ENCODE results near the gene USP16.

Gene USP16

DNA sequence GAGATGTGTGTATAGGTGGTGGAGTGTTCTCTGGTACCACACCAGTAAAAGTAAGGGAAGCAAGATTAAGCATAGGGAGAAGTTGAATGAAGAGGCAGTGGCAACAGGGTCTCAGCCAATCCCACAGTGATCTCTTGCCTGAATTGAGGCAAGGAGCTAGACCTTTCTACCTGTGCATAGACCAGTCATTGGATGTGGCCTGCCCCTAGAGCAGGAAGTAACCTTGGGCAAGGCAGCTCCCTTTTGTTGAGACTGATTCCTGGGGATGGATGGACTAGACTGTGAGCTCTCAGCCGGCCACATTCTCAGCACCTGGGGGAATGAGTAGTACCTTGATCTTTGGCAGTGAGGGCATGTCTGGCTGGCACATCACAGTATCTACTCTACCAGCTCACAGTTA is 6.4 kb downstream of the USP16 start:
- CTCF ChIA-PET: interaction anchor here (0.6 kb wide), 1 partner anchor 107 kb away, joined by 3 read pairs; no protein-coding TSS in a partner anchor
- no peak for DNase-seq (ENCODE audit: low spot score)
- no peak overlapping the region for H3K27ac ChIP-seq
- POLR2A ChIA-PET (ENCODE audit: low non-redundant PET): no interaction called here
- TF ChIP-seq, protein P1, sequence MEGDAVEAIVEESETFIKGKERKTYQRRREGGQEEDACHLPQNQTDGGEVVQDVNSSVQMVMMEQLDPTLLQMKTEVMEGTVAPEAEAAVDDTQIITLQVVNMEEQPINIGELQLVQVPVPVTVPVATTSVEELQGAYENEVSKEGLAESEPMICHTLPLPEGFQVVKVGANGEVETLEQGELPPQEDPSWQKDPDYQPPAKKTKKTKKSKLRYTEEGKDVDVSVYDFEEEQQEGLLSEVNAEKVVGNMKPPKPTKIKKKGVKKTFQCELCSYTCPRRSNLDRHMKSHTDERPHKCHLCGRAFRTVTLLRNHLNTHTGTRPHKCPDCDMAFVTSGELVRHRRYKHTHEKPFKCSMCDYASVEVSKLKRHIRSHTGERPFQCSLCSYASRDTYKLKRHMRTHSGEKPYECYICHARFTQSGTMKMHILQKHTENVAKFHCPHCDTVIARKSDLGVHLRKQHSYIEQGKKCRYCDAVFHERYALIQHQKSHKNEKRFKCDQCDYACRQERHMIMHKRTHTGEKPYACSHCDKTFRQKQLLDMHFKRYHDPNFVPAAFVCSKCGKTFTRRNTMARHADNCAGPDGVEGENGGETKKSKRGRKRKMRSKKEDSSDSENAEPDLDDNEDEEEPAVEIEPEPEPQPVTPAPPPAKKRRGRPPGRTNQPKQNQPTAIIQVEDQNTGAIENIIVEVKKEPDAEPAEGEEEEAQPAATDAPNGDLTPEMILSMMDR (conservative IDR thresholded peaks at IDR 0.05; ENCODE audit: low read depth): no peak

DNA sequence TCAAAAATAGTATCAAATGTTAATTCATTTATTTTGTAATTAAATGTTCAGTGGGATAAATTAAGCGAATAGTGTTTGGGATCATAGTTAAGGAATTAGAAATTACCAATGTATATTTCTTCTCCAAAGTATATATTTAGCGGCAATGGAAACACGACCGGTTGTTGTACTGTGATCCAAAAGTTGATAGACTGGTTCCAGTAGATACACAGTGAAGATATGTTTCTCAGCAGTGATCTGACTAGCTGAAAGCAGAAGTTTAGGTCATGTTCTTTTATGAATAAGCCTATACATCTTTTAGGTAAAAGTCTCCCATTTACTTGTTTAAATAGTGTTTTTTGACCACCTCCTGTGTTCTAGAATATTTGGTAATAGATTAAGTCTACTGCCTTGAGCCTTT is 8.8 kb downstream of the USP16 start:
- TF ChIP-seq, protein P1 (conservative IDR thresholded peaks at IDR 0.05; ENCODE audit: low read depth): no peak
- ChIA-PET CTCF (interaction anchor here (1.2 kb wide), 1 partner anchor 27 kb away, joined by 4 read pairs; no protein-coding TSS in a partner anchor), POLR2A (ENCODE audit: low non-redundant PET) (no interaction called here)
- no peak for DNase-seq (ENCODE audit: low spot score)
- no peak overlapping the region for H3K27ac ChIP-seq

DNA sequence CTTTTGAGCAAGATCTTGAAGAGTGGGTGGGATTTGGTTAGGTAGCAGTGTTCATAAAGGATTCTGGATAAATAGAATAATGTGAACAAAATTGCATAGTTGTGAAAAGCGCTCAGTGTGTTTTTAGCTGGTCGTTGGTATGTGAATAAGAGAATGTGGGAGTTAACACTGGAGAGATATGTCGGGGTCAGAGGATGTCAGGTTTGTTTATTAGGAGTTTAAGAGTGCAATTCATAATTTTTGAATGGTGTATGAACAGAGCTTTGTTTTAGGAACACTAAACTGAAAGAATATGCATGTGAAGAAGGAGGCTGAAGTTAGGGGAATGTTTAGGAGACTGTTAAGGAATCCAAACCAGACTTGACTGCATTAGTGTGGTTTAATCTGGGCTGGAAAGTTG is 9.4 kb downstream of the USP16 start:
- H3K27ac ChIP-seq: no peak overlapping the region
- ChIA-PET POLR2A (ENCODE audit: low non-redundant PET) (no interaction called here), CTCF (interaction anchor here (1.2 kb wide), 1 partner anchor 26 kb away, joined by 4 read pairs; no protein-coding TSS in a partner anchor)
- no peak for DNase-seq (ENCODE audit: low spot score)
- TF ChIP-seq, protein P1 (conservative IDR thresholded peaks at IDR 0.05; ENCODE audit: low read depth): no peak

DNA sequence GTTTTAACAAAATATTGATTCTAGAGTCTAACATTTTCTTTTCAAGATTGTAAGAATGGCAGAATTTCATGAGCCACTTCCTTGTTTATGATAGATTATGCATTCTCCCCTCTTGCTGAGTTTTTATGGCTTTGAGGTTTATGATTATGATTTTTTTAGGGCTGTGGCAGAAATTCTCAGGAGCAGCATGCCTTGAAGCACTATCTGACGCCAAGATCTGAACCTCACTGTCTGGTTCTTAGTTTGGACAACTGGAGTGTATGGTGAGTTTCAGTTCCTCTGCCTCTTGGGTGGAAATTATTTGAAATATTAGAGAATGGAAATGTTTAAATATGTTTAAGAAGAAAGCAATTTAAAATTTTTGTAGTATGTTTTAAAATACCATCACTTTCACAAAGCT is 10.2 kb downstream of the USP16 start:
- TF ChIP-seq, protein P1 (conservative IDR thresholded peaks at IDR 0.05; ENCODE audit: low read depth): no peak
- no peak overlapping the region for H3K27ac ChIP-seq
- CTCF ChIA-PET: no interaction called here
- POLR2A ChIA-PET (ENCODE audit: low non-redundant PET): no interaction called here
- no peak for DNase-seq (ENCODE audit: low spot score)

DNA sequence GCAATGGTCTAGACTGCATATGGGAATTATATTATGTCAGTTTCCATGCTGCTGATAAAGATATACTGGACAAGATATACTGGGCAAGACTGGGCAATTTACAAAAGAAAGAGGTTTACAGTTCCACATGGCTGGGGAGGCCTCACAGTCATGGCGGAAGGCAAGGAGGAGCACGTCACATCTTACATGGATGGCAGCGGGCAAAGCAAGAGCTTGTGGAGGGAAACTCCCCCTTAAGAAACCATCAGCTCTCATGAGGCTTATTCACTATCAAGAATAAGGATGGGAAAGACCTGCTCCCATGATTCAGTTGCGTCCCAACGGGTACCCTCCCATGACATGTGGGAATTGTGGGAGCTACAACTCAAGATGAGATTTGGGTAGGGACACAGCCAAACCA is 27.8 kb downstream of the USP16 start:
- ChIA-PET POLR2A (ENCODE audit: low non-redundant PET) (no interaction called here), CTCF (interaction anchor here (0.6 to 1.2 kb wide), 2 partner anchors 9 to 249 kb away, joined by 3 read pairs; no protein-coding TSS in a partner anchor)
- no peak for DNase-seq (ENCODE audit: low spot score)
- H3K27ac ChIP-seq: no peak overlapping the region
- TF ChIP-seq, protein P1 (conservative IDR thresholded peaks at IDR 0.05; ENCODE audit: low read depth): no peak

DNA sequence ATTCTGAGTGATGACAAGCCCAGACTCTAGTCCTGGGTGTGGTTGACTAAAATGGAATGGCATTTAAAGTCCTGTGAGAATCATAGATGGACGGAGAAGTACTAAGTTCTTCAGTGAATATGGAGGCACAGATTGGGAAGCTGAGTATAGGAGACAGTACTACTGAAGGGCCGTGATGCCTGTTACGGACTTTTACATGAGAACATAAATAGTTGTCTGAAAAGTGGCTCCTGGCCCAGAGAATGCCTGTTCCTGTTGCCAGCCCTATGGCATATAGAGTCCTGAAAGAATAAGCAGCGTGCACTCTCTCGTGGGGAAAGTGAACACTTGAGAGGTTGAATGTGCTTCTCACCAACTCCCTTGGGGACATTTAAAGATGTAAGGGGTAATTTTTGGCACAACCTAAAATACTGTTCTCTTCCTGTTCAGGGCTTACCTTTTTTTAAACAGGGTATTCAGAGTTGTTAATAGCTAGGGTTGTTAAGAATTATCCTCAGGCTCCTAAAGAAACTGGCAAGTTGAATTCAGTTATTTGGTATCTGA is 28.6 kb downstream of the USP16 start:
- H3K27ac ChIP-seq: no peak overlapping the region
- CTCF ChIA-PET: interaction anchor here (0.5 to 1.2 kb wide), 2 partner anchors 10 to 17 kb away, joined by 3 to 4 read pairs; no protein-coding TSS in a partner anchor
- TF ChIP-seq, protein P1 (conservative IDR thresholded peaks at IDR 0.05; ENCODE audit: low read depth): no peak
- POLR2A ChIA-PET (ENCODE audit: low non-redundant PET): no interaction called here
- no peak for DNase-seq (ENCODE audit: low spot score)

Measured in RWPE1 (cell line).